Measurements from ENCODE around the gene COBLL1.
A peak's percentile ranks its signal among the peaks of the same experiment; 100 is the strongest.

The COBLL1 gene

GRCh38 chr2:164841719-164842623 lies at the start of gene COBLL1:
TSS of gene COBLL1 (minus strand) at chr2:164841823. CDS start at chr2:164841196, 627 bp downstream.
- Histone ChIP-seq H3K4me3 (ENCODE audit: low read depth in 1 of 2, low read length in 1 of 2) (peak within 1 kb of the TSS; percentile 52 to 62), H3K9me3 (no peaks in the 10 kb centered on the region), H3K4me1 (ENCODE audit: control insufficient read depth in 1 of 2, insufficient read depth in 1 of 2, low read depth in 1 of 2, low read length in 1 of 2) (peaks cover 18 to 25% of the 10 kb centered on the region in 2 experiments), H3K36me3 (no peaks in the 10 kb centered on the region), H3K27ac (no peak within 1 kb of the TSS), H3K27me3 (peaks cover 55% of the 10 kb centered on the region)
- no peak for TF ChIP-seq CTCF (IDR thresholded peaks at IDR 0.05)

- Histone ChIP-seq H3K27ac (no peak overlapping the region), H3K4me3 (ENCODE audit: low read depth in 1 of 2, low read length in 1 of 2) (no peak overlapping the region)
- TF ChIP-seq CTCF (IDR thresholded peaks at IDR 0.05) = no peak
These were observed 48.9 kb upstream of the COBLL1 start for GRCh38 chr2:164890544-164890943.

GRCh38 chr2:164888592-164888991 lies 47.0 kb upstream of the COBLL1 start:
- no peak for TF ChIP-seq CTCF (IDR thresholded peaks at IDR 0.05)
- Histone ChIP-seq H3K4me3 (ENCODE audit: low read depth in 1 of 2, low read length in 1 of 2) (no peak overlapping the region), H3K4me1 (ENCODE audit: control insufficient read depth in 1 of 2, insufficient read depth in 1 of 2, low read depth in 1 of 2, low read length in 1 of 2) (no peaks in the 10 kb centered on the region), H3K27ac (no peak overlapping the region), H3K27me3 (no peaks in the 10 kb centered on the region), H3K9me3 (no peaks in the 10 kb centered on the region), H3K36me3 (no peaks in the 10 kb centered on the region)

More at GRCh38 chr2:164890544-164890943, 48.9 kb upstream of the COBLL1 start:
- H3K36me3 ChIP-seq = no peaks in the 10 kb centered on the region
- no peaks in the 10 kb centered on the region for H3K27me3 ChIP-seq
- H3K9me3 ChIP-seq = no peaks in the 10 kb centered on the region
- no peaks in the 10 kb centered on the region for H3K4me1 ChIP-seq (ENCODE audit: control insufficient read depth in 1 of 2, insufficient read depth in 1 of 2, low read depth in 1 of 2, low read length in 1 of 2)

GRCh38 chr2:164887434-164888144 lies 46.0 kb upstream of the COBLL1 start:
- no peaks in the 10 kb centered on the region for H3K4me1 ChIP-seq (ENCODE audit: control insufficient read depth in 1 of 2, insufficient read depth in 1 of 2, low read depth in 1 of 2, low read length in 1 of 2)
- H3K9me3 ChIP-seq = no peaks in the 10 kb centered on the region
- H3K27me3 ChIP-seq = no peaks in the 10 kb centered on the region
- H3K4me3 ChIP-seq (ENCODE audit: low read depth in 1 of 2, low read length in 1 of 2) = no peak overlapping the region
- H3K27ac ChIP-seq = no peak overlapping the region
- no peaks in the 10 kb centered on the region for H3K36me3 ChIP-seq
- no peak for TF ChIP-seq CTCF (IDR thresholded peaks at IDR 0.05)

- H3K9me3 ChIP-seq = no peaks in the 10 kb centered on the region
- H3K27ac ChIP-seq = no peak overlapping the region
- no peak for TF ChIP-seq CTCF (IDR thresholded peaks at IDR 0.05)
- H3K27me3 ChIP-seq = no peaks in the 10 kb centered on the region
- H3K4me3 ChIP-seq (ENCODE audit: low read depth in 1 of 2, low read length in 1 of 2) = no peak overlapping the region
- no peaks in the 10 kb centered on the region for H3K36me3 ChIP-seq
- H3K4me1 ChIP-seq (ENCODE audit: control insufficient read depth in 1 of 2, insufficient read depth in 1 of 2, low read depth in 1 of 2, low read length in 1 of 2) = no peaks in the 10 kb centered on the region
These were observed 40.7 kb upstream of the COBLL1 start for GRCh38 chr2:164882276-164882675.

All from neutrophil (primary cell).